GM23338 (cell line): ENCODE measurements around the gene APOBEC3B. TPM values are rescaled to one million over a fixed set of nuclear protein-coding genes. Genes with fewer than 3 reads are reported as not detected.

Experiments used
- ATAC-seq: fragments of 200-7000 bp; cut with Tn5 transposase; 3 replicates; pipeline ENCODE4 v1.9.1; 2020
- DNase-seq: peaks from one replicate; pipeline ENCODE4 v3.0.0-alpha.2; 2015; ENCODE audit warnings: low spot score
- H2AFZ ChIP-seq: fragments of 200-600 bp; sonication (generic); 2 replicates; pipeline ENCODE4 v1.8.0; 2016; ENCODE audit warnings: antibody characterized with exemption, mild to moderate bottlenecking, moderate library complexity
- H3F3A ChIP-seq: fragments of 200-600 bp; sonication (generic); replicated peaks from 2 replicates; pipeline ENCODE4 v1.8.0; 2017; ENCODE audit warnings: antibody characterized with exemption, mixed run types, low read depth
- H3K27ac ChIP-seq: fragments of 200-600 bp; sonication (generic); 2 replicates; pipeline ENCODE4 v1.6.1; 2016; ENCODE audit warnings: low read depth
- H3K27me3 ChIP-seq: fragments of 200-600 bp; sonication (generic); 2 replicates; pipeline ENCODE4 v1.8.0; 2016; ENCODE audit warnings: mild to moderate bottlenecking, mixed run types, moderate library complexity; ENCODE audit not compliant: insufficient read depth
- H3K36me3 ChIP-seq: fragments of 200-600 bp; sonication (generic); 2 replicates; pipeline ENCODE4 v1.8.0; 2016; ENCODE audit warnings: mild to moderate bottlenecking; ENCODE audit not compliant: insufficient read depth
- H3K4me1 ChIP-seq: fragments of 200-600 bp; sonication (generic); 2 replicates; pipeline ENCODE4 v1.8.0; 2016; ENCODE audit warnings: mild to moderate bottlenecking, moderate library complexity; ENCODE audit not compliant: insufficient read depth
- H3K4me2 ChIP-seq: fragments of 200-600 bp; sonication (generic); 2 replicates; pipeline ENCODE4 v1.7.1; 2017; ENCODE audit warnings: mixed run types
- H3K4me3 ChIP-seq: fragments of 200-600 bp; sonication (generic); 2 replicates; pipeline ENCODE4 v1.6.1; 2016; ENCODE audit warnings: mixed run types
- H3K79me2 ChIP-seq: fragments of 200-600 bp; sonication (generic); replicated peaks from 2 replicates; pipeline ENCODE4 v1.8.0; 2017; ENCODE audit warnings: mild to moderate bottlenecking; ENCODE audit not compliant: insufficient read depth
- H3K9me2 ChIP-seq: fragments of 200-600 bp; sonication (generic); 2 replicates; pipeline ENCODE4 v1.8.0; 2017; ENCODE audit not compliant: insufficient read depth
- H4K20me1 ChIP-seq: fragments of 200-600 bp; sonication (generic); replicated peaks from 2 replicates; pipeline ENCODE4 v1.8.0; 2017; ENCODE audit warnings: mild to moderate bottlenecking; ENCODE audit not compliant: insufficient read depth
- H3K27ac Mint-ChIP-seq: 2 replicates; pipeline ENCODE4 v1.8.0; 2020; ENCODE audit warnings: inconsistent platforms, mild to moderate bottlenecking, moderate library complexity, mixed read lengths
- H3K27me3 Mint-ChIP-seq: 3 replicates; pipeline ENCODE4 v1.8.0; 2022; ENCODE audit warnings: low read depth, mild to moderate bottlenecking, moderate library complexity, mixed read lengths, inconsistent platforms; ENCODE audit not compliant: insufficient read depth, poor library complexity
- H3K36me3 Mint-ChIP-seq: 3 replicates; pipeline ENCODE4 v1.8.0; 2021; ENCODE audit warnings: low read depth, mild to moderate bottlenecking, inconsistent platforms, moderate library complexity, mixed read lengths
- H3K4me1 Mint-ChIP-seq: 3 replicates; pipeline ENCODE4 v1.8.0; 2020; ENCODE audit warnings: mild to moderate bottlenecking, inconsistent platforms, mixed read lengths
- H3K4me3 Mint-ChIP-seq: 3 replicates; pipeline ENCODE4 v1.8.0; 2021; ENCODE audit warnings: moderate library complexity, mild to moderate bottlenecking, inconsistent platforms, mixed read lengths
- H3K9me3 Mint-ChIP-seq: 3 replicates; pipeline ENCODE4 v1.8.0; 2020; ENCODE audit warnings: moderate library complexity, mild to moderate bottlenecking, inconsistent platforms, mixed read lengths
- CTCF ChIP-seq, 2 experiments: fragments of 200-600 bp in 1 of 2; sonication (generic) in 1 of 2; conservative IDR thresholded peaks; 2 replicates each; pipeline versions ENCODE4 v1.5.1 to v1.6.1; 2016 to 2017; ENCODE audit warnings: antibody characterized with exemption in 2 of 2, low read depth in 2 of 2, mild to moderate bottlenecking in 2 of 2, moderate library complexity in 1 of 2
- ETS1 ChIP-seq: IDR thresholded peaks from 2 replicates; pipeline ENCODE4 v1.6.1; 2016; ENCODE audit warnings: antibody characterized with exemption
- EZH2 ChIP-seq: fragments of 200-600 bp; sonication (generic); IDR thresholded peaks from one replicate; pipeline ENCODE4 v1.8.0; 2017; ENCODE audit warnings: antibody characterized with exemption, mild to moderate bottlenecking, low read depth; ENCODE audit not compliant: unreplicated experiment
- JUNB ChIP-seq: IDR thresholded peaks from one replicate; pipeline ENCODE4 v1.6.1; 2016; ENCODE audit warnings: antibody characterized with exemption; ENCODE audit not compliant: unreplicated experiment
- NANOG ChIP-seq: IDR thresholded peaks from 2 replicates; pipeline ENCODE4 v1.6.1; 2016; ENCODE audit warnings: antibody characterized with exemption, borderline replicate concordance
- POLR2AphosphoS5 ChIP-seq: IDR thresholded peaks from 2 replicates; pipeline ENCODE4 v1.6.1; 2016; ENCODE audit warnings: antibody characterized with exemption, low read depth
- REST ChIP-seq: IDR thresholded peaks from one replicate; pipeline ENCODE4 v1.6.1; 2018; ENCODE audit warnings: antibody characterized with exemption; ENCODE audit not compliant: unreplicated experiment
- STAT1 ChIP-seq: IDR thresholded peaks from one replicate; pipeline ENCODE4 v1.6.1; 2016; ENCODE audit warnings: antibody characterized with exemption; ENCODE audit not compliant: unreplicated experiment
- ZNF114 ChIP-seq: fragments of 250-450 bp; sonication (Bioruptor Pico); IDR thresholded peaks from 2 replicates; pipeline ENCODE4 v1.5.0; 2020; ENCODE audit warnings: mild to moderate bottlenecking, moderate library complexity
- ZNF462 ChIP-seq: fragments of 250-450 bp; sonication (Bioruptor Pico); IDR thresholded peaks from 2 replicates; pipeline ENCODE4 v1.5.0; 2020; ENCODE audit warnings: mild to moderate bottlenecking, moderate library complexity
- polyA plus RNA-seq: library from polyadenylated mRNA; unstranded; fragments of >200 nt; fragmentation: Nextera tagmentation; extraction: Ambion mirVana; gene quantifications from 2 replicates; pipeline ENCODE4 v1.2.1, GENCODE V29; 2016
- total RNA-seq: library from RNA; depleted of rRNA; stranded (reverse); fragments of >200 nt; shearing (Covaris generic); gene quantifications from 2 replicates; pipeline ENCODE4 v1.2.3, GENCODE V29; 2014

The APOBEC3B gene
- total and polyA plus RNA-seq, 2 experiments from 2014 or later: 7.0 to 9.2 TPM

GRCh38 chr22:39024519-39025308 lies 42.6 kb downstream of the APOBEC3B start (continued):
- TF ChIP-seq ZNF462 (no peak), POLR2AphosphoS5 (no peak), EZH2 (no peak)

- Histone ChIP-seq H3K9me2 (no peaks in the 10 kb centered on the region), H3K4me2 (no peak overlapping the region), H2AFZ (no peak overlapping the region), H3K36me3 (no peaks in the 10 kb centered on the region; the same call in 1 of the 2 replicates), H3K4me3 (no peak overlapping the region), H3K27ac (no peak overlapping the region), H3K79me2 (no peaks in the 10 kb centered on the region), H4K20me1 (no peaks in the 10 kb centered on the region), H3F3A (peaks cover 3% of the 10 kb centered on the region; the same call in 1 of the 2 replicates), H3K27me3 (no peaks in the 10 kb centered on the region), H3K4me1 (peaks cover 21% of the 10 kb centered on the region)
- peaks cover 59% of the 10 kb centered on the region for H3K4me1 Mint-ChIP-seq
- TF ChIP-seq JUNB (no peak), ZNF114 (no peak), NANOG (no peak), STAT1 (no peak), CTCF (conservative IDR thresholded peaks at IDR 0.05; ENCODE audit: low read depth in 2 of 2) (no peak), ETS1 (no peak), POLR2AphosphoS5 (no peak), EZH2 (no peak), REST (no peak)
- DNase-seq (no peak), ATAC-seq (no peak)
- no peak overlapping the region for H3K27ac Mint-ChIP-seq
- H3K36me3 Mint-ChIP-seq: peaks cover 18% of the 10 kb centered on the region
- H3K27me3 Mint-ChIP-seq: peaks cover 13% of the 10 kb centered on the region
- H3K4me3 Mint-ChIP-seq: no peak overlapping the region; the same call in 2 of the 3 replicates
- H3K9me3 Mint-ChIP-seq: no peaks in the 10 kb centered on the region; the same call in 1 of the 3 replicates
Measured at GRCh38 chr22:39026509-39027150, 44.5 kb downstream of the APOBEC3B start.
